ENCODE measurements around the gene ACTBL2. TPM values are rescaled to one million over a fixed set of nuclear protein-coding genes. Genes with fewer than 3 reads are reported as not detected.

ACTBL2 gene
- total RNA-seq, 3 donors from 2014 or later (not counting 1 experiment from before 2014, with no cell fraction given): not detected

DNA sequence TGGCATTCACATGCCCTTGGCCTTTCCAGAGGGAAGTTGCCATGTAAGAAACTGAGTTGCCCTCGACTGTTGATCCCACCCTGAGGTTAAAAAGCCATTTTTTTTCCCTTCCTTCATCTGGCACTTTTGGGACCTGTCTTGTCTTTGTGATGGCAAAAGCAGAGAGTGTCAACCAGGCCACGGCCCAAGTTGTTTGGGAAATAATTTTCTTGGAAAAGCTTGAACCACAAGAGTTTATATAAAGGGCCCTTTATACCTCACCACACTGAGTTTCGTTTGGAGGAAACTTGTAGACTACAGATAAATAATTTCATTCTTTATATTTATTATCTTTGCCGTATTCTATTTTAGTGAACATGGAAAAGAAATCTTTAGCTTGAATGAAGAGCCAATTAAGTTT lies 34.3 kb downstream of the ACTBL2 start:
- intact Hi-C loops (cut with micrococcal nuclease): no loop called here
- TF ChIP-seq, protein P1, sequence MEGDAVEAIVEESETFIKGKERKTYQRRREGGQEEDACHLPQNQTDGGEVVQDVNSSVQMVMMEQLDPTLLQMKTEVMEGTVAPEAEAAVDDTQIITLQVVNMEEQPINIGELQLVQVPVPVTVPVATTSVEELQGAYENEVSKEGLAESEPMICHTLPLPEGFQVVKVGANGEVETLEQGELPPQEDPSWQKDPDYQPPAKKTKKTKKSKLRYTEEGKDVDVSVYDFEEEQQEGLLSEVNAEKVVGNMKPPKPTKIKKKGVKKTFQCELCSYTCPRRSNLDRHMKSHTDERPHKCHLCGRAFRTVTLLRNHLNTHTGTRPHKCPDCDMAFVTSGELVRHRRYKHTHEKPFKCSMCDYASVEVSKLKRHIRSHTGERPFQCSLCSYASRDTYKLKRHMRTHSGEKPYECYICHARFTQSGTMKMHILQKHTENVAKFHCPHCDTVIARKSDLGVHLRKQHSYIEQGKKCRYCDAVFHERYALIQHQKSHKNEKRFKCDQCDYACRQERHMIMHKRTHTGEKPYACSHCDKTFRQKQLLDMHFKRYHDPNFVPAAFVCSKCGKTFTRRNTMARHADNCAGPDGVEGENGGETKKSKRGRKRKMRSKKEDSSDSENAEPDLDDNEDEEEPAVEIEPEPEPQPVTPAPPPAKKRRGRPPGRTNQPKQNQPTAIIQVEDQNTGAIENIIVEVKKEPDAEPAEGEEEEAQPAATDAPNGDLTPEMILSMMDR (IDR thresholded peaks at IDR 0.05): no peak
- H3K27me3 ChIP-seq (ENCODE audit: control insufficient read depth, insufficient read depth, low read length): no peaks in the 10 kb centered on the region
- Mint-ChIP-seq H3K36me3 (no peaks in the 10 kb centered on the region), H3K9me3 (no peaks in the 10 kb centered on the region), H3K4me3 (no peak overlapping the region), H3K27me3 (ENCODE audit: low read depth in 2 of 2) (no peaks in the 10 kb centered on the region), H3K4me1 (no peaks in the 10 kb centered on the region), H3K27ac (no peak overlapping the region)
- H3K4me3 ChIP-seq (ENCODE audit: low read length): no peak overlapping the region
- DNase-seq (no peak), ATAC-seq (no peak)
- H3K9me3 ChIP-seq (ENCODE audit: control insufficient read depth, insufficient read depth, low read length): no peaks in the 10 kb centered on the region
- H3K36me3 ChIP-seq (ENCODE audit: control insufficient read depth, insufficient read depth, low read length): no peaks in the 10 kb centered on the region
- no peak overlapping the region for H3K27ac ChIP-seq (ENCODE audit: low read length)
- H3K4me1 ChIP-seq (ENCODE audit: control insufficient read depth, insufficient read depth, low read length): no peaks in the 10 kb centered on the region
- 77% methylated on average over 2 of the region's 4 CpGs for WGBS (ENCODE audit: insufficient coverage)

DNA sequence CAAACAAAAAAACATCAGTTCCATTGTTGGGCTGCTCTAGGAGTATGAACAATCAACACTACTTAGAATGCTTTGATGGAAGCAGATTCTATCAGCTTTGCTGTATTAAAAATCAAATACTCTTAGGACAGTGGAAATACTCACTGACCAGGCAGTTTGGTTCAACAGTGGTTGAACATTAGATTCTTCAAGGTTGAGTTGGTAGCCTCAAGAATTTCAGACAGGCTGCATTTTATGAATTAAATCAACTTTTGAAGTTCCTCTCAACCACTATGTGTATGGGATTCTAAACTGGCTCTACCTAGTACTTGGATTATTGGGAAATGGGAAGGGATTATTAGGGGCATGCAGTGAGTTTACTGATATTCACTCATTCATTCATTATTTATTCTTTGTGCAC lies 35.0 kb downstream of the ACTBL2 start:
- no peak overlapping the region for H3K4me3 Mint-ChIP-seq
- H3K27me3 Mint-ChIP-seq (ENCODE audit: low read depth in 2 of 2): no peaks in the 10 kb centered on the region
- no peaks in the 10 kb centered on the region for H3K4me1 ChIP-seq (ENCODE audit: control insufficient read depth, insufficient read depth, low read length)
- no peaks in the 10 kb centered on the region for H3K4me1 Mint-ChIP-seq
- no peaks in the 10 kb centered on the region for H3K36me3 Mint-ChIP-seq
- H3K36me3 ChIP-seq (ENCODE audit: control insufficient read depth, insufficient read depth, low read length): no peaks in the 10 kb centered on the region
- no peaks in the 10 kb centered on the region for H3K27me3 ChIP-seq (ENCODE audit: control insufficient read depth, insufficient read depth, low read length)
- H3K27ac ChIP-seq (ENCODE audit: low read length): no peak overlapping the region
- DNase-seq (no peak), ATAC-seq (no peak)
- TF ChIP-seq, protein P1 (IDR thresholded peaks at IDR 0.05): no peak
- no peaks in the 10 kb centered on the region for H3K9me3 Mint-ChIP-seq
- intact Hi-C loops (cut with micrococcal nuclease): no loop called here
- H3K27ac Mint-ChIP-seq: no peak overlapping the region
- H3K4me3 ChIP-seq (ENCODE audit: low read length): no peak overlapping the region
- no peaks in the 10 kb centered on the region for H3K9me3 ChIP-seq (ENCODE audit: control insufficient read depth, insufficient read depth, low read length)

DNA sequence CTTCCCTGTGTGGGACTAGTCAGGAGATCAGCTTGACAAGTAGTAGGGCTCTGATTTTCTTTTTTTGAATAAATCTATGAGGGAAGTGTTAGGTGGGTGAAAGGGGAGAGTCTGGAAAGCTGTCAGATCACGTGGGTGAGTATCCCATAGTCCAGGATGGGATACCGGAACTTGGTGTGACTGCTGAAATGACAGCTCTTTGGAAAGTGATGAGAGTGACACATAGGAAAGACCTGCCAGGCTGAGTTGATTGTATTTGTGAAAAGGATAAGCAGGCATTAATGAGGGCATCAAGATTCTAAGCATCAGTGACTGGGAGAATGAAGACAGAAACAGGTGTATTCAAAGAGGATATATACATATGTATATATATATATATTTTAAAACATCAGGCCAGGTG lies 35.6 kb downstream of the ACTBL2 start:
- DNase-seq (no peak), ATAC-seq (no peak)
- intact Hi-C loops (cut with micrococcal nuclease): no loop called here
- 87% methylated on average over 2 of the region's 2 CpGs for WGBS (ENCODE audit: insufficient coverage)
- H3K36me3 ChIP-seq (ENCODE audit: control insufficient read depth, insufficient read depth, low read length): no peaks in the 10 kb centered on the region
- Mint-ChIP-seq H3K4me3 (no peak overlapping the region), H3K27me3 (ENCODE audit: low read depth in 2 of 2) (no peaks in the 10 kb centered on the region), H3K27ac (no peak overlapping the region), H3K36me3 (no peaks in the 10 kb centered on the region), H3K9me3 (no peaks in the 10 kb centered on the region), H3K4me1 (no peaks in the 10 kb centered on the region)
- TF ChIP-seq, protein P1 (IDR thresholded peaks at IDR 0.05): no peak
- no peaks in the 10 kb centered on the region for H3K9me3 ChIP-seq (ENCODE audit: control insufficient read depth, insufficient read depth, low read length)
- no peaks in the 10 kb centered on the region for H3K27me3 ChIP-seq (ENCODE audit: control insufficient read depth, insufficient read depth, low read length)
- no peaks in the 10 kb centered on the region for H3K4me1 ChIP-seq (ENCODE audit: control insufficient read depth, insufficient read depth, low read length)
- no peak overlapping the region for H3K27ac ChIP-seq (ENCODE audit: low read length)
- H3K4me3 ChIP-seq (ENCODE audit: low read length): no peak overlapping the region

DNA sequence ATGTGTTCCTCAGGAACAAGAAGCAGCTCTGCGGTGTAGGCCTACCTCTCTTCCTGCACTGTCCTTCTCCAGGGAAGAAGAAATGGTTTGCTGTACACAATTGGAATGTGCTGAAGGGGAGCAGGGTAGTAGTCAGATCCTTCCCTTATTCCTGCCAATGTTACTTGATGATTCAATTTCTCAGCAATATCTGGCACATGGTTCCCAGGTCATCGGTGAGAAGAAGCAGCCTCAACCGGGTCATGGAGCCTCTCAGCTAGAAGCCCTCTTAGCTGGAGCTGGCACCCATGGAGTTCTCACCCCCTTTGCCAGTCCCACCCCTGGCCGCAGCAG lies 36.9 kb downstream of the ACTBL2 start:
- no peaks in the 10 kb centered on the region for H3K9me3 ChIP-seq (ENCODE audit: control insufficient read depth, insufficient read depth, low read length)
- Mint-ChIP-seq H3K4me3 (no peak overlapping the region), H3K4me1 (no peaks in the 10 kb centered on the region), H3K27ac (no peak overlapping the region), H3K36me3 (no peaks in the 10 kb centered on the region), H3K27me3 (ENCODE audit: low read depth in 2 of 2) (no peaks in the 10 kb centered on the region), H3K9me3 (no peaks in the 10 kb centered on the region)
- intact Hi-C loops (cut with micrococcal nuclease): no loop called here
- no peak overlapping the region for H3K4me3 ChIP-seq (ENCODE audit: low read length)
- no peaks in the 10 kb centered on the region for H3K36me3 ChIP-seq (ENCODE audit: control insufficient read depth, insufficient read depth, low read length)
- ATAC-seq: no peak
- no peaks in the 10 kb centered on the region for H3K4me1 ChIP-seq (ENCODE audit: control insufficient read depth, insufficient read depth, low read length)
- 75% methylated on average over 4 of the region's 4 CpGs for WGBS (ENCODE audit: insufficient coverage)
- DNase-seq: no peak
- H3K27me3 ChIP-seq (ENCODE audit: control insufficient read depth, insufficient read depth, low read length): no peaks in the 10 kb centered on the region
- TF ChIP-seq, protein P1 (IDR thresholded peaks at IDR 0.05): no peak
- H3K27ac ChIP-seq (ENCODE audit: low read length): no peak overlapping the region

Data from natural killer cell (primary cell).